HG02610 (cell line): Measurements from ENCODE around the gene SORCS2.

ENCODE experiments used
- ATAC-seq: cut with Tn5 transposase; IDR thresholded peaks from one replicate; pipeline ENCODE4 v1.9.1; 2021; ENCODE audit warnings: mild to moderate bottlenecking, moderate library complexity; ENCODE audit not compliant: unreplicated experiment

Gene SORCS2

DNA sequence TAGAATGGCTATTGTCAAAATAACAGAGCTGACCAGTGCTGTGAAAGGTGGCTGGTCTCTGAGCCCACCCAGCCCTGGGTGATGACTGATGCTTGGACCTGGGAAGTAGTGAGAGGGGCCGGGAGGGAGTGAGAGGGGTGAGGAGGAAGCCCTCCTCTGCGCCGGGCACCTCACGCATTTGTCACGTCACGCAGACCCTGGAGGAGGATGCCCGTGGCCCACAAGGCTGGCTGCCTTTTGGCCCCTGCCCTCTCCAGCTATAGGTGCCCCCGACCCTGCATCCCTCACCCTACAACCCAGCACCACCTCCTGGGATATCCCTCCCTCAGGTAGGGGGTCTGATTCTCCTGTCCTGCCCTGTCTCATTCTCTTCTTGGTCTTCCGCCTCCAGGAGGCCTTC lies 539.9 kb downstream of the SORCS2 start:
- ATAC-seq, result no peak

- ATAC-seq, result no peak
These were observed 540.9 kb downstream of the SORCS2 start for GRCh38 chr4:7733201-7733600.

GRCh38 chr4:7733801-7734650 lies 541.7 kb downstream of the SORCS2 start:
- no peak for ATAC-seq

DNA sequence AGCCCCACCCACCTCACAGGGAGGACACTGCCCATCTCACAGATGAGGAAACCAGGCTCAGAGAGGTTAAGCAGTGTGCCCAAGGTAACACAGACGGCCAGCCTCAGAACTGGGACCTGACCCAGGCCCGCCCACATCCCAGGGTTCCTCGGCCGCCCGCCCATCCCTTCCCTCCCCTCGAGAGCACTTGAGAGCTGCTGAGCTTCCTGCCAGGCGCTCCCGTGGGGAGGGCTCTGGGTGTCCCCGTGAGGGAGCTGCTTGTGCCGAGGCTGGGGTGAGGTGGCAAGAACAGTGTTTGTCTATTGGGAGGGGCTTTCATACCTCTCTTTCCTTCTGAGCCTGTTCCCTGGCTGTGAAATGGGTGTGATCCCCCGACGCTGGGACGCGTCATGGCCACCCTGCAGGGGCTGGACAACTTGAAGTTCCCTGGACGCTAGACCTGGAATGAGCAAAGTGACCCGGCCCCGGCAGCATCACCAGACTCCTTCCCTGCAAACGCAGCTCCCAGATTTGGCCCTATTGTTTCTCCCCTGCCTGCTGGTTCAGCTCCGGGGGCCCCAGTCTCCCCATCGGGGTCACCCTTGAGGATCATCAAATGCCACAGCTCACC lies 542.4 kb downstream of the SORCS2 start:
- ATAC-seq, result no peak

DNA sequence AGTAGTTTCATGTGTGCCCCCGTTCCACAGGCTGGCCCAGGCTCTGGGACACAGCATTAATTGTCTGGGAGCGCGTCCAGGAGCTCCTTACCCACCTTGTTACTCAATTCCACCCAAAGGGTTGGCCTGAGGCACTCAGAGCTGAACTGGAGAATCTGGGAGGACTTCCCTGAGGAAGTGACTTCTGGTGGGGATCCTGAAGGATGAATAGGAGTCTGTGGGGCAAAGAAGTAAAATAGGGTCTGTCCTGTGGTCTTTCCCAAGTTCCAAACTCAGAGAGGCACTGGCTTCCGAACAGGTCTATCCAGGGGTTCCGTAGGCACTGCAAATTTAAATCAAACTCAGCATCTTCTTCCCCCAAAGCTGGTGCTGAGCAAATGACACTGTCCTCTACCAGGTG lies 543.1 kb downstream of the SORCS2 start:
- no peak for ATAC-seq

- ATAC-seq, result no peak
These were observed 543.6 kb downstream of the SORCS2 start for GRCh38 chr4:7735961-7736360.

- ATAC-seq, result no peak
These were observed 544.3 kb downstream of the SORCS2 start for GRCh38 chr4:7736436-7737267.

DNA sequence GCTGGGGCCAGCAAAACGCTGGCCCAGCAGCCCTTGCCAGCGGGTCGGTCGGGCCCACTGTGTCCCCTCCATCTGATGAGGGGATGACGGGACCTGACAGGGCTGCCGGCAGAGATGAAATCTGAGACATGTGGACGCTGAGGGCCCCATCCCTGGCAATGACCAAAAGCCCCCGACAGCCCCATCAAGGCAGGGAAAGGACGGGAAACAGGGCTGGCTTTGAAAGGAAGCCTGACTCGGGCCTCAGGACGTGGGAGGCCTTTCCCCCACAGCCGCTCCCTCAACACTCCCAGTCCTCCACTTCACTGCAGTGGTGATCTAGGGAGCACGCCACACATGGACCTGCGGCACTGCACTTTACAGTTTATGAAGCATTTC lies 544.9 kb downstream of the SORCS2 start:
- ATAC-seq, result no peak

DNA sequence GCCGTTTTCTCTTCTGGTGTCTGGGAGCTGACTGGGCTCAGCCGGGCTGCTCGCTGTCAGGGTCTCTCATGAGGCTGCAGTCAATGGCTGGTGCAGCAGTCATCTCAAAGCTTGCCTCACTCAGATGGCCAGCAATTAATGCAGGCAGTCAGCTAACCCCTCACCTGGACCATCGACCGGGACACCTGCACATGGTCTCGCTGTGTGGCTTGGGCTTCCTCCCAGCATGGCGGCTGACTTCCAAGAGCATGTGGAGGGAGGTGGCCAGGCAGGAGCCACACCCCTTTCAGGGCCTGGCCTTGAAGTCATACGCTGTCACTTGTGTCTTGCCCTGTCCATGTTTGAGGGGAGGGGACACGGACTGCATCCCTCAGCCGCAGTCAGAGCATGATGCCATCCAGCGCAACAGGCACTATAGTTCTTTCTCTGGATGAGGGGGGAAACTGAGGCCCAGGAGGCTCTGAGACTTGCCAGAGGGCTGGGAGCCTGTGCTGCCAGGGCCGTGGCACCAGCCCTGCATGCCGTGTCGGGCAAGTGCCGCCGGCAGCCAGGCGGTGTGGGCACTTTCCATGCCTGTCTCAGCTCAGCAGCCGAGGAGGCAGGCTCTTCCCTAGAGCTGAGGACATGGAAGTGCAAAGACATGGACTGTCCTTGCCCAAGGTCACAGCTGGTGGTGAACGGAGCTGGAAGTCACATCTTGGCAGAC lies 545.6 kb downstream of the SORCS2 start:
- ATAC-seq, result no peak

DNA sequence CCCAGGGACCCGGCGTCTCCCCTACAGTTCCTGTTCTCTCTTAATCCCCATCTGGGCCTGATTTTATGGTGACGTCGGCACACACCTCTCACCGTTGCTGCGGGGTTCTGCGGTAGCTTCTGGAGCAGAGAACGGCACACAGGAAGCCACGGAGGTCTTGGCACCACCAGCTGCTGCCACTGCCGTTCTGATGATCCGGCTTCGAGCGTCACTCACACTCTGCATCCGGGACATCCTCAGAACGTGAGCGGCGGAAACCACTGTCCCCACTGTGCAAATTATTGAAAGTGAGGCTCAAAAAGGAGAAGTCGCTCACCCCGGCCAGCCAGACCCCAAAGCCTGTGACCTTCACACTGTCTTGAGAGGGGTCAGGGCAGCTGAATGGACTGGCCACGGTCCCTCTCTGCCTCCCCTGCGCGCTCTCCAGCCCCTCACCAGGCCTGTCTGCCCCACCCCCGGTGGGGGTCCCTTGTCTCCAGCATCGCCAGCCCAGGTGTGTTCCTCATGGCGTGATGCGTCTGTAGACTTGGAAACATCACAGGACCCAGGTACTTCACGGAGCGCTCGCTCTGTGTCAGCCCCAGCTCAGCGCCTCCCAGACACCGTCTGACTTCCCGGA lies 546.2 kb downstream of the SORCS2 start:
- no peak for ATAC-seq

GRCh38 chr4:7739077-7739917 lies 547.0 kb downstream of the SORCS2 start:
- no peak for ATAC-seq

DNA sequence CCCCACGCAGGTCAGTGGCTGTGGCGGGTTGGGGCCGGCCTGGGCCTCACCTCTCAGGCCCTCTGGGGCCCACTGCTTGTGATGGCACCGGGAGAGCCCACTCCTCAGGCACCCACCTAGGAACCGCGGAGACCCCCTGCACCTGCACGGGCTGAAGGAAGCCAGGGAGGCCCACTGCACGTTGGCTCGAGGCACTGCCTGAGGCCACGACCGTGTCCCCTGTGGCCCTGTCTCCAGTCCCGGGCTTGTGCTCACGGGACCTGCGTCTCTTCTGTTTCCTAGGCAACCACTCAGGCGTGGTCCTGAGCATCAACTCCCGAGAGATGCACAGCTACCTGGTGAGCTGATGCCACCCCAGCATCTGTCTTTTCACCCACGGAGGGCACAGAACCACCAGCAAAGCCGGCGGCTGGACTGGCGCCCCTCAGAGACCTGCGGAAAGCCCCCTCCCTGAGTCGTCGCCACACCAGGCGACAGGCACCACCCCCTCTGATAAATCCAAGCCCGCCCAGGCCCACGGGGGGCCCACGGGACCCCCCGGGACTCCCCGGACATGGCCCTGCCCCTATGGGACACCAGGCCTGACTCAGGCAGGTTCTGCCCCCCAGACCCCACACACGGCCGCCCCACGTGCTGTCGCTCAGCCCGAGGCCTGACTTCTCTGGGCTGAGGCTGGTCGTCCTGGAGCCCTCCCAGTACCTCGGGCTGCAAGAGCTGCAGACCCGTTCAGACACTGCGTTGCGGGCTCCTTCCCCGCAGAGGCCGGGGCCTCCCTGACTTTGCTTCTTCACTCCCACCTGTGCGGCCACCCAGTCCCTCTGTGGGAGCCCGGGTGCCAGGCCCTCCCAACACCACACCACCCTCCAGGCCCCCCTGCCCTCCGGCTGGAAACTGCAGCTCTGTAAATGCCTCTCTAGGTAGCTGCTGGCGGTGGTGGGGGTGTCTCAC lies 547.9 kb downstream of the SORCS2 start:
- ATAC-seq, result no peak

DNA sequence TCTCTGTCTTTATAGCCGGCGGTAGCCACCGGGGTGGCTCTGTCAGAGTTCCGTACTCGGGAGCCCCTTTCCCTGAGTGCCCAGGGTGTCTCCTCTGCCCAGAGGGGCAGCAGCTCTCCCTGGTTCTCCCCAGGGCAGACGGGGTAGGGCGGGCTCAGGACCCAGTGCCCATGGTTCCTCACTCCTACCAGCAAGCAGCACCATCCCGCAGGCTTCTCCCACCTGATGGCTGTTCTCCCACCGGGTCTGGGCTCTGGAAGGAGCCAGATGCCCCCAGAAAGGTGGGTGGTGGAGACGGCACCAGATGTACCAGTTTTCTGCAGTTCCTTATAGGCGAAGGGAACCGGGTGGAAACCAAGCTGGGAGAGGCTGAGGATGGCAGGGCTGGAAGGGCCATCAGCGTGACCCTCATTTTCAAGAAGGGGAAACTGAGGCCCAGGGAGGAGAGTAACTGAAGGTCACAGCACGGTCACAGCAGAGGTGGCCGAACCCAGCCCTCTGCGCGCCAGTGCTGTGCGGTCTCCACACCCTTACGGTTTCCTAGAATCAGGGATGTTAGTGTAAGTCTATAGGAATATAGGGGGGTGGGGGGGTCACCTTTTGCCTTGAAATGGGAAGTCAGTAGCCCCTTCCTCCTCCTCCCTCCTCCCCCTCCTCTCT lies 548.7 kb downstream of the SORCS2 start:
- ATAC-seq, result no peak

- no peak for ATAC-seq
These were observed 549.8 kb downstream of the SORCS2 start for GRCh38 chr4:7741946-7742806.

DNA sequence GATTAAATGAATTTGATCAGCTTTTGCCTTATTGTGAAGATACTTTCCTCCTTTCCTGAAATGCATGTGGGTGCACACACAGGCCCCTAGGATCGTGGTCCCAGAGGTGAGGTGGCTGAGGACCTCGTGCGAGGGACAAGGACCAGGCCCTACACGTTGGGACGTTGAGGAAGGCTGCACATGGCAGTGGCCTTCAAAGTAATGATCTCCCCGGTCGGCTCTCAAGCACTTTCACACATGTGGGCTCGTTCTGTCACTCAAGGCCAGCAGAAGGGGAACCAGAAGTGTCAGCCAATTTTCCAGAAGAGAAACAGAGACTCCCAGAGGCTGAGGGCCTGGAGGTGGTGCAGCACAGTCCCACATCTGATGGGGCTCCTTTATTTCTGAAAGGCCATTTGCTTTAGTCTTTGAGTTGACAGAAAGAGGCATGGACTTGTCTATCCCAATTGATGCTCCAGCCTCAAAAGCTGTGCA lies 550.5 kb downstream of the SORCS2 start:
- ATAC-seq, result no peak

GRCh38 chr4:7744142-7744804 lies 551.9 kb downstream of the SORCS2 start:
- ATAC-seq, result no peak
